Breast epithelium (tissue), 3 donors: ENCODE results near the gene CXCR5.

Source experiments
- POLR2A ChIP-seq: fragments of 450-650 bp; IDR thresholded peaks from one replicate; pipeline ENCODE4 v1.6.1; 2016; ENCODE audit warnings: antibody characterized with exemption, mild to moderate bottlenecking, moderate library complexity
- TF ChIP-seq, protein P1 (sequence below), 3 donors: fragments of 450-650 bp; IDR thresholded peaks; one replicate each; pipeline ENCODE4 v1.5.1; 2016 to 2017; ENCODE audit warnings: antibody characterized with exemption in 3 of 3, mild to moderate bottlenecking in 3 of 3, moderate library complexity in 3 of 3

DNA sequence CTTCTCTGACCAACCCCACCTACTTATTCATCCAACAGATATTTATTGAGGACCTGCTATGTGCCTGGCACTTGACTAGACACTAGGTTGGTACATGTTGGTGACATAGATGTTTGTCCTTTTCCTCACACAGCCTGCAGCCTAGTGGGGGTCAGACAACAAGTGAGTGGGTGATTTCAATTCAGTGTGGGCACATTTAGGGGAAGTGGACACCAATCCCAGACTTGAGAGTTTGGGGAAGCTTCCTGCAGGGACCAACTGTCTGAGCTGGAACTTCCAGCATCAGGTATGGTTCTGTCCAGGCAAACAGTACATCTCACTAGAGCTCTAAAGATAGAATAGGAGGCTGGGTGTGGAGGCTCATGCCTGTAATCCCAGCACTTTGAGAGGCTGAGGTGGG lies 47.9 kb downstream of the CXCR5 start:
- TF ChIP-seq, protein P1, sequence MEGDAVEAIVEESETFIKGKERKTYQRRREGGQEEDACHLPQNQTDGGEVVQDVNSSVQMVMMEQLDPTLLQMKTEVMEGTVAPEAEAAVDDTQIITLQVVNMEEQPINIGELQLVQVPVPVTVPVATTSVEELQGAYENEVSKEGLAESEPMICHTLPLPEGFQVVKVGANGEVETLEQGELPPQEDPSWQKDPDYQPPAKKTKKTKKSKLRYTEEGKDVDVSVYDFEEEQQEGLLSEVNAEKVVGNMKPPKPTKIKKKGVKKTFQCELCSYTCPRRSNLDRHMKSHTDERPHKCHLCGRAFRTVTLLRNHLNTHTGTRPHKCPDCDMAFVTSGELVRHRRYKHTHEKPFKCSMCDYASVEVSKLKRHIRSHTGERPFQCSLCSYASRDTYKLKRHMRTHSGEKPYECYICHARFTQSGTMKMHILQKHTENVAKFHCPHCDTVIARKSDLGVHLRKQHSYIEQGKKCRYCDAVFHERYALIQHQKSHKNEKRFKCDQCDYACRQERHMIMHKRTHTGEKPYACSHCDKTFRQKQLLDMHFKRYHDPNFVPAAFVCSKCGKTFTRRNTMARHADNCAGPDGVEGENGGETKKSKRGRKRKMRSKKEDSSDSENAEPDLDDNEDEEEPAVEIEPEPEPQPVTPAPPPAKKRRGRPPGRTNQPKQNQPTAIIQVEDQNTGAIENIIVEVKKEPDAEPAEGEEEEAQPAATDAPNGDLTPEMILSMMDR (IDR thresholded peaks at IDR 0.05): no peak
- no peak for TF ChIP-seq POLR2A
